HCT116 (cell line): Measurements from ENCODE around the gene SUN5. TPM values are rescaled to one million over a fixed set of nuclear protein-coding genes. Genes with fewer than 3 reads are reported as not detected.
"Not testable (repeated sequence)": the region's sequence is repeated elsewhere in the genome, so short reads cannot be mapped to it uniquely, and the experiment has no call there.

ENCODE experiments used
- ATAC-seq: fragments of 200-7000 bp; cut with Tn5 transposase; 2 replicates; pipeline ENCODE4 v1.9.1; 2020; ENCODE audit warnings: mild to moderate bottlenecking, moderate library complexity
- BruUV-seq: library from RNA; stranded (reverse); fragments of 400-500 nt; replicated peaks from 2 replicates; lab custom pipeline; 2021; lab: Mats Ljungman, UMichigan
- CTCF ChIA-PET: fragments of 300-600 bp; sonication (Branson Sonifier 250); formaldehyde crosslinking; loops from one replicate; lab custom pipeline; 2021; ENCODE audit warnings: antibody characterized with exemption; lab: Charles Lee
- POLR2A ChIA-PET: fragments of 300-600, 350-600 bp; sonication (Branson Sonifier 250); formaldehyde crosslinking; loops from one replicate; lab custom pipeline; 2021; ENCODE audit warnings: antibody characterized with exemption; lab: Charles Lee
- RAD21 ChIA-PET, 2 experiments: fragments of 300-600 bp; sonication (Branson Sonifier 250); formaldehyde crosslinking; loops; one replicate each; lab custom pipeline; 2023; ENCODE audit warnings: low total read pairs in 2 of 2; ENCODE audit not compliant: uncharacterized antibody in 2 of 2, unreplicated experiment in 2 of 2, low non-redundant PET in 1 of 2; lab: Charles Lee
- DNase-seq: peaks from one replicate; pipeline ENCODE4 v3.0.0-alpha.2; 2010; ENCODE audit warnings: low read depth, low spot score
- H2AFZ ChIP-seq: fragments of 200-600 bp; shearing (Covaris generic), sonication (generic); 2 replicates; pipeline ENCODE4 v1.6.1; 2017; ENCODE audit warnings: low read depth, mixed run types, mixed read lengths, antibody characterized with exemption, low read length; ENCODE audit not compliant: poor library complexity, severe bottlenecking
- H3K27ac ChIP-seq: 2 replicates; pipeline ENCODE4 v1.5.1; 2012; ENCODE audit warnings: low read depth, low read length
- H3K27me3 ChIP-seq: fragments of 200-600 bp; sonication (generic); 2 replicates; pipeline ENCODE4 v1.6.1; 2016; ENCODE audit warnings: mixed run types, low read length, mixed read lengths; ENCODE audit not compliant: insufficient read depth
- H3K36me3 ChIP-seq, 2 experiments: fragments of 200-500 bp in 1 of 2; fragments of 200-600 bp in 1 of 2; sonication (Bioruptor generic) in 1 of 2; sonication (generic) in 1 of 2; 2 replicates each; pipeline versions ENCODE4 v1.5.1 to v1.6.1; 2014 to 2016; ENCODE audit warnings: low read length in 2 of 2, inconsistent platforms in 1 of 2, mixed read lengths in 1 of 2, mixed run types in 1 of 2; ENCODE audit not compliant: insufficient read depth in 2 of 2, control insufficient read depth in 1 of 2
- H3K4me1 ChIP-seq, 2 experiments: fragments of 200-600 bp in 1 of 2; sonication (generic) in 1 of 2; 2 replicates each; pipeline versions ENCODE4 v1.5.1 to v1.6.1; 2012 to 2017; ENCODE audit warnings: low read length in 2 of 2, inconsistent platforms in 1 of 2, mild to moderate bottlenecking in 1 of 2, mixed read lengths in 1 of 2, mixed run types in 1 of 2, moderate library complexity in 1 of 2; ENCODE audit not compliant: insufficient read depth in 2 of 2, control insufficient read depth in 1 of 2
- H3K4me2 ChIP-seq: fragments of 200-600 bp; sonication (generic); 2 replicates; pipeline ENCODE4 v1.6.1; 2017; ENCODE audit warnings: mixed run types, low read length, mixed read lengths
- H3K4me3 ChIP-seq, 2 experiments: fragments of 200-600 bp in 1 of 2; sonication (generic) in 1 of 2; replicated peaks in 1 of 2; 2 replicates each; pipeline ENCODE4 v1.5.1; 2011 to 2016; ENCODE audit warnings: low read length in 2 of 2, control low read depth in 1 of 2, low read depth in 1 of 2, mild to moderate bottlenecking in 1 of 2, mixed read lengths in 1 of 2, mixed run types in 1 of 2
- H3K79me2 ChIP-seq: fragments of 200-600 bp; sonication (generic); 2 replicates; pipeline ENCODE4 v1.6.1; 2017; ENCODE audit warnings: mild to moderate bottlenecking, mixed run types, low read length, moderate library complexity, mixed read lengths; ENCODE audit not compliant: insufficient read depth
- H3K9ac ChIP-seq: fragments of 200-600 bp; sonication (generic); 2 replicates; pipeline ENCODE4 v1.6.1; 2016; ENCODE audit warnings: low read length, mixed read lengths
- H3K9me2 ChIP-seq: fragments of 200-600 bp; sonication (generic), shearing (Covaris generic); 2 replicates; pipeline ENCODE4 v1.6.1; 2017; ENCODE audit warnings: mixed run types, mild to moderate bottlenecking, moderate library complexity; ENCODE audit not compliant: insufficient read depth
- H3K9me3 ChIP-seq, 2 experiments: fragments of 200-500 bp in 1 of 2; fragments of 200-600 bp in 1 of 2; sonication (Bioruptor generic) in 1 of 2; sonication (generic) in 1 of 2; 2 replicates each; pipeline ENCODE4 v1.6.1; 2014 to 2017; ENCODE audit warnings: low read length in 2 of 2, mixed read lengths in 2 of 2, inconsistent platforms in 1 of 2, low read depth in 1 of 2, mild to moderate bottlenecking in 1 of 2, mixed run types in 1 of 2, moderate library complexity in 1 of 2; ENCODE audit not compliant: control insufficient read depth in 1 of 2, insufficient read depth in 1 of 2
- H4K20me1 ChIP-seq: fragments of 200-600 bp; sonication (generic), shearing (Covaris generic); 2 replicates; pipeline ENCODE4 v1.6.1; 2017; ENCODE audit warnings: mixed run types, mild to moderate bottlenecking, moderate library complexity; ENCODE audit not compliant: insufficient read depth
- intact Hi-C: fragments of 100-400 bp; cut with micrococcal nuclease; formaldehyde crosslinking; loops from 2 replicates; pipeline ENCODE4 v1.10.0; 2022
- total RNA-seq: library from RNA; stranded (reverse); gene quantifications from one replicate; pipeline ENCODE4 v1.2.1, GENCODE V29; 2021; ENCODE audit not compliant: unreplicated experiment

SUN5 gene
- total RNA-seq, 1 experiment from 2014 or later, result not detected

- H3K27ac ChIP-seq, CTCF ChIA-PET, H3K4me3 ChIP-seq, H3K4me1 ChIP-seq, H3K79me2 ChIP-seq, BruUV-seq, H3K9me3 ChIP-seq, H3K27me3 ChIP-seq, H3K9ac ChIP-seq, ATAC-seq, H3K36me3 ChIP-seq, intact Hi-C loops, POLR2A ChIA-PET, H2AFZ ChIP-seq, RAD21 ChIA-PET, H3K4me2 ChIP-seq, H4K20me1 ChIP-seq, DNase-seq, H3K9me2 ChIP-seq: not testable (repeated sequence)
These were observed 29.1 kb downstream of the SUN5 start for GRCh38 chr20:32975121-32975520.

GRCh38 chr20:32974204-32975064 lies 29.8 kb downstream of the SUN5 start:
- CTCF ChIA-PET, H4K20me1 ChIP-seq, BruUV-seq, POLR2A ChIA-PET, H3K9me3 ChIP-seq, H3K4me3 ChIP-seq, H3K9ac ChIP-seq, DNase-seq, intact Hi-C loops, H3K4me1 ChIP-seq, RAD21 ChIA-PET, H3K79me2 ChIP-seq, H3K4me2 ChIP-seq, H3K27ac ChIP-seq, H3K36me3 ChIP-seq, ATAC-seq, H2AFZ ChIP-seq, H3K27me3 ChIP-seq, H3K9me2 ChIP-seq: not testable (repeated sequence)
